Measurements from ENCODE around the gene NUDT22. TPM values are rescaled to one million over a fixed set of nuclear protein-coding genes. Genes with fewer than 3 reads are reported as not detected.

Gene NUDT22
- total RNA-seq, 1 experiment from 2014 or later: 81.5 TPM

GRCh38 chr11:64196626-64197025, 29.4 kb upstream of the NUDT22 start:
- DNase-seq (ENCODE audit: low read depth in 1 of 2, low spot score in 2 of 2): no peak
- H3K4me3 ChIP-seq: no peak overlapping the region
- H3K27me3 ChIP-seq (replicated peaks): no peaks in the 10 kb centered on the region
- no peak overlapping the region for H3K27ac ChIP-seq
- H3K9me3 ChIP-seq (replicated peaks): no peaks in the 10 kb centered on the region; the same call in 1 of the 2 replicates
- no peaks in the 10 kb centered on the region for H3K4me1 ChIP-seq (replicated peaks)
- peaks cover 98% of the 10 kb centered on the region for H3K36me3 ChIP-seq

DNA sequence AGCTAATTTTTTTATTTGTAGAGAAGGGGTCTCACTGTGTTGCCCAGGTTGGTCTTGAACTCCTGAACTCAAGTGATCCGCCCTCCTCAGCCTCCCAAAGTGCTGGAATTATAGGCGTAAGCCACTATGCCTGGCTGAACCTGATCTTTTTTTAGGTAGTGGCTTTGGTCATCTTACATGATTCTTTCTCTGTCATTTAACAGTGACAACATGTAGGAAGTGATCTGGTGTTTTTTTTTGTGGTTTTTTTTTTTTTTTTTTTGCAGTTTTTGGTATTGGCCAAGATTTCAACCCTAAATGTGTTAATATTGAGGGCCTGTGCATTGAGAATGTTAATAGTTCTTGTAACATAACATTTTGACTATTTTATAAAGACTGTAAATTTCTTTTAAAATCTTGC, 27.6 kb upstream of the NUDT22 start:
- DNase-seq (ENCODE audit: low read depth in 1 of 2, low spot score in 2 of 2): no peak
- H3K27ac ChIP-seq: no peak overlapping the region
- H3K27me3 ChIP-seq (replicated peaks): no peaks in the 10 kb centered on the region
- H3K4me3 ChIP-seq: no peak overlapping the region
- no peaks in the 10 kb centered on the region for H3K4me1 ChIP-seq (replicated peaks)
- no peaks in the 10 kb centered on the region for H3K9me3 ChIP-seq (replicated peaks)
- peaks cover 98% of the 10 kb centered on the region for H3K36me3 ChIP-seq

DNA sequence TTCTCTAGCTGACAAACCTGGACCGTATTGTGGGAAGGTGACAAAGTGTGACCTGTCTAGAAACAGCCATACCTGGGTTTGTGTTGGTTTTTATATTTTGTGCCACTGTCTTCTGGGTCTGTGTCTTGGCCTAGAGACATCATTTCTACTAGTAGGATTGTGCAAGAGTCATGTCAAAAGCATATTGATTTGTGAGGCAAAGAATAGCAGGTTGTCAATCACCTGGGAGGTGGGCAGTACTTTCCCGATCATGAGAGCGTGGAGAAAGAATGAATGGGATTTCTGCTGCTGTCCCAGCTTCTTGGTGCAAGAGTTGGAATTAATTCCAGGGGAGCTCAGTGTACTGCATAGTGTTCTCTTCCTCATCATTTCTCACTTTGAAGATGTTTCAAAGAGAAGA, 24.5 kb upstream of the NUDT22 start:
- Histone ChIP-seq H3K36me3 (peaks cover 98% of the 10 kb centered on the region), H3K9me3 (replicated peaks) (no peaks in the 10 kb centered on the region), H3K4me3 (no peak overlapping the region), H3K27ac (no peak overlapping the region), H3K27me3 (replicated peaks) (no peaks in the 10 kb centered on the region), H3K4me1 (replicated peaks) (peaks cover 5% of the 10 kb centered on the region)
- DNase-seq (ENCODE audit: low read depth in 1 of 2, low spot score in 2 of 2): no peak

DNA sequence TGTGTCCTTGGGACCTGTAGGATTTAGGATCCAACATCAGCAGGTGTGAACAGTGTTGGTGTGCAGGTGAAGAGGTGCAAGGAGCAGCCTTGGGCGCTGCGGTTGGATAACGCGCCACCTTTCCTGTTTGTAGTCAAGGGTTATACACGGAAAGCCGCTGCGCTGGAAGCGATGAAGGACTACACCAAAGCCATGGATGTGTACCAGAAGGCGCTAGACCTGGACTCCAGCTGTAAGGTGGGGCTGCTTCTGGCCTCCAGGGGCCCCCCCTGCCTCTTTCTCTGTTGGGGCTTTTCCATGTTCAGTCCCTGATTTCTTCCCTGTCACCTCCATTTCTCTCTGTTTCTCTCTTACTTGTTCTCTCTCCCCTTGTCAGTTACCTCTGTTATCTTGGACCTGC, 23.1 kb upstream of the NUDT22 start:
- no peak overlapping the region for H3K27ac ChIP-seq
- no peak for DNase-seq (ENCODE audit: low read depth in 1 of 2, low spot score in 2 of 2)
- H3K9me3 ChIP-seq (replicated peaks): no peaks in the 10 kb centered on the region
- H3K4me3 ChIP-seq: no peak overlapping the region
- no peaks in the 10 kb centered on the region for H3K27me3 ChIP-seq (replicated peaks)
- peaks cover 93% of the 10 kb centered on the region for H3K36me3 ChIP-seq
- H3K4me1 ChIP-seq (replicated peaks): peaks cover 20% of the 10 kb centered on the region

DNA sequence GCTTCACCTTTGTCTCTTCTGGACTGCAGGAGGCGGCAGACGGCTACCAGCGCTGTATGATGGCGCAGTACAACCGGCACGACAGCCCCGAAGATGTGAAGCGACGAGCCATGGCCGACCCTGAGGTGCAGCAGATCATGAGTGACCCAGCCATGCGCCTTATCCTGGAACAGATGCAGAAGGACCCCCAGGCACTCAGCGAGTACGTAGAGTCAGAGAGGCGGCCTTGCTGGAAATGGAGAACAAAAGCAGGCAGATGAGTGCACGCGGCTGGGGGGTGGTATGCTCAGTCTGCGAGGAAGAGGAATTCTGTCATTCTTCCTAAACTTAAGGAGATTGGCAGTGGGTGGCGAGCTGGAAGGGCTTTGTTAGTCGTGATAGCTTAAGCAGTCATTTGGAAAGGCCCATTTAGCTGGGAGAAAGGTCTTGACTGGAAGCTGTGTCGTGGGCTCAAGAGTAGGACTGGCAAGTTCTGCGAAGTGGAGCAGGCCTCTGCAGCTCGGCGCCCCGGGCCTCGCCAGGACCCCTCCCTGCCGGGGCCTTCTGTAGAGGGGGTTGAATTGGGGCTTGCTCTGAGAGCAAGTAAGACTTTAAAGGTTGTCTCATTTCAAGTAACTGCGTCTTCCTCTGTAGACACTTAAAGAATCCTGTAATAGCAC, 22.5 kb upstream of the NUDT22 start:
- Histone ChIP-seq H3K9me3 (replicated peaks) (no peaks in the 10 kb centered on the region), H3K4me1 (replicated peaks) (peaks cover 25% of the 10 kb centered on the region), H3K4me3 (no peak overlapping the region), H3K27ac (no peak overlapping the region), H3K36me3 (peaks cover 93% of the 10 kb centered on the region), H3K27me3 (replicated peaks) (no peaks in the 10 kb centered on the region)
- no peak for DNase-seq (ENCODE audit: low read depth in 1 of 2, low spot score in 2 of 2)

DNA sequence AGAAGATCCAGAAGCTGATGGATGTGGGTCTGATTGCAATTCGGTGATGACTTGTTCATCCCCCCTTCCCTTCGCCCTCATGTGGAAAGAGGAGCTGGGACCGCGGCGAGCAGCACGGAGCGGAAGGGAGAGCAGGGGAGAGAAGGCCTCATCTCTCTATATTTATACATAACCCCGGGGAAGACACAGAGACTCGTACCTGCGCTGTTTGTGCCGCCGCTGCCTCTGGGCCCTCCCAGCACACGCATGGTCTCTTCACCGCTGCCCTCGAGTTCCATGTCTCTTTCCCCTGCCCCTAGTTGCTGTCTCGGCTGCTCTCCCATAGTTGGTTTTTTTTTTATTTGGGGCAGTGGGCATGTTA, 22.0 kb upstream of the NUDT22 start:
- Histone ChIP-seq H3K4me1 (replicated peaks) (peaks cover 25% of the 10 kb centered on the region), H3K36me3 (peaks cover 92% of the 10 kb centered on the region), H3K27ac (no peak overlapping the region), H3K27me3 (replicated peaks) (no peaks in the 10 kb centered on the region), H3K9me3 (replicated peaks) (no peaks in the 10 kb centered on the region), H3K4me3 (no peak overlapping the region)
- DNase-seq (ENCODE audit: low read depth in 1 of 2, low spot score in 2 of 2): no peak

- Histone ChIP-seq H3K27me3 (replicated peaks) (no peaks in the 10 kb centered on the region), H3K4me3 (no peak overlapping the region), H3K36me3 (peaks cover 89% of the 10 kb centered on the region), H3K27ac (no peak overlapping the region), H3K9me3 (replicated peaks) (no peaks in the 10 kb centered on the region), H3K4me1 (replicated peaks) (peaks cover 25% of the 10 kb centered on the region)
- peak; percentile 85 to 91 for DNase-seq (ENCODE audit: low read depth in 1 of 2, low spot score in 2 of 2)
Measured at GRCh38 chr11:64204464-64204989, 21.5 kb upstream of the NUDT22 start.

DNA sequence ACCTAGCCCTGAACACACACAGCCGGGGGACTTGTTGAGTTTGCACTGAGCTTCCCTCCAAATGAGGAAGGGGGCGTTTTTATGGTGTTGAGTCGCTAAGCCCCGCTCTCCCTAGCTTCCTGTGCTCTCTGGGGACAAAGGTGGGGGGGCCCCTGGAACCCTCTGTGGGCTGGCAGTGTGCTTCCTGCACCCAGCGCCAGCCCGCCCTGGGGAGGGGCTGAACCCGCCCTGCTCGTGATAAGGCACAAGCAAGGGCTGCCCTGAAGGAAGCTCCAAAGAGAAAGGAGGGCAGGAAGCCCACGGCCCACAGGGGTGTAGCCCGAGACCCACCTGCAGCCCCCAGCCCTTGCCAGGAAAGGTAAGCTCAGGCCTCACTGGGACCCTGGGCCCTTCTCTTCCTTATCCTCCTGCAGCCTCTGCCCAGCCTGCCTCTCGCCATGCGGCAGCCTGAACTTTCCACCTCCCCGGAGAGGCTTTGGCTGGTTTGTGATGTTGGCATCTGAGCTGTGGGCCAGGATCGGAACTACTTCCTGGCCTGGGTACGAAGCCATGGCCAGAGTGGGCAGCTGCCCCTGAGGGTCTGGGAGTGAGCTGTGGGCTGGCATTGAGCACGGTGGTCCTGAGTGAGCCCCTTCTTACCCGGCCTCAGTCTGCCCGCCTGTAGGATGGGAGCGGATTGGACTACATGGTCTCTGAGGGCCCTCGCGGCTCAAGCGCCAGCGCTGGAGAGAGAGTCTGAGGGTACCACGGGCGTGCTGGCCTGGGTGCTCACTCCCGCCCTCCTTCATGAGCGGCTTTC, 19.4 kb upstream of the NUDT22 start, which contains the start of gene FERMT3:
Gene FERMT3 (plus strand): TSS at position 265 of the 799 bp plus-strand sequence. CDS start 644 bp downstream, outside the sequence.
- Histone ChIP-seq H3K9me3 (replicated peaks) (no peaks in the 10 kb centered on the region), H3K4me3 (no peak within 1 kb of the TSS)

GRCh38 chr11:64207256-64208085, 18.6 kb upstream of the NUDT22 start:
- Histone ChIP-seq H3K9me3 (replicated peaks) (no peaks in the 10 kb centered on the region), H3K4me3 (no peak overlapping the region)

More for the DNA sequence above, 19.4 kb upstream of the NUDT22 start, which contains the start of gene FERMT3:
- no peak for DNase-seq (ENCODE audit: low read depth in 1 of 2, low spot score in 2 of 2)
- Histone ChIP-seq H3K4me1 (replicated peaks) (peaks cover 25% of the 10 kb centered on the region), H3K27me3 (replicated peaks) (no peaks in the 10 kb centered on the region), H3K27ac (peak within 1 kb of the TSS; percentile 62), H3K36me3 (peaks cover 68% of the 10 kb centered on the region)

GRCh38 chr11:64208086-64208795, 17.8 kb upstream of the NUDT22 start:
- Histone ChIP-seq H3K27ac (peak overlapping the region; percentile 62), H3K4me1 (replicated peaks) (peaks cover 25% of the 10 kb centered on the region), H3K4me3 (no peak overlapping the region), H3K36me3 (peaks cover 52% of the 10 kb centered on the region), H3K9me3 (replicated peaks) (no peaks in the 10 kb centered on the region), H3K27me3 (replicated peaks) (no peaks in the 10 kb centered on the region)
- DNase-seq (ENCODE audit: low read depth in 1 of 2, low spot score in 2 of 2): no peak

More at GRCh38 chr11:64207256-64208085, 18.6 kb upstream of the NUDT22 start:
- DNase-seq (ENCODE audit: low read depth in 1 of 2, low spot score in 2 of 2): peak; percentile 77 to 86
- peaks cover 60% of the 10 kb centered on the region for H3K36me3 ChIP-seq
- peaks cover 25% of the 10 kb centered on the region for H3K4me1 ChIP-seq (replicated peaks)
- H3K27ac ChIP-seq: peak overlapping the region; percentile 62
- no peaks in the 10 kb centered on the region for H3K27me3 ChIP-seq (replicated peaks)

DNA sequence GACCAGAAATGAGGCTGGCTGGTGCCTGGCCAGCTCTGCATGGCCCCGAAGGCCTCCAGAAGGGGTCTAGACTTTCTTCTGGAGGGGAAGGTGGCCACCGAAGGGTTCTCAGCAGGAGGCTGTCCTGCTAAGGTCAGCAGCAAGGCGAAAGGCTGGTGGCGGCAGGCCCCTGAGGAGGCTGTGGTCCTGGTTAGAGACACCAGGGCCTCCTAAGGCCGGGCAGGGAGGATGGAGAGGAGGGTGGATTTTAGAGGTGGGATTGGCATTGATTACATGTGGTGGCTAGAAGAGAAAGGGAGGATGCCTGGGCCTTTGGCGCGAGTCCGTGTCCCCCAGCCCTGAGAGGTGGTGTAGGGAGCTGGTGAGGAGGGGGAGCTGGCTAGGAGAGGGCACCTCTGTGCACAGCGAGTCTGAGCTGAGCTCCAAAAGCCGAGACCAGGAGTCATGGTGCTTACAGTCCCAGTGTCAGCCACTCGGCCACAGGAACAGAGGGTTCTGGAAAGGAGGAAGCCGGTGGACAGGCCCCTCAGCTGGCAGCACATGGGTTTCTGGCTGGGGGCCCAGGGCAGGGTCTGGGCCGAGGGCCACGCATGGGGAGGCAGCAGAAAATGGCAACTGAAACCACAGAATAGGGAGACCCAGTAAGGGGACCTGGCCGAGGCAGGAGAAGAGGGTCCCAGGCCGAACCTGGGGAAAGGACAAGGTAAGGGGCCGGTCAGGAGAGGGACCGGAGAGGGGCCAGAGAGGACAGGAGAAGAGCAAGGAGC, 17.1 kb upstream of the NUDT22 start:
- no peak overlapping the region for H3K4me3 ChIP-seq
- DNase-seq (ENCODE audit: low read depth in 1 of 2, low spot score in 2 of 2): no peak
- peaks cover 45% of the 10 kb centered on the region for H3K36me3 ChIP-seq
- peaks cover 25% of the 10 kb centered on the region for H3K4me1 ChIP-seq (replicated peaks)
- no peaks in the 10 kb centered on the region for H3K9me3 ChIP-seq (replicated peaks)
- no peak overlapping the region for H3K27ac ChIP-seq
- H3K27me3 ChIP-seq (replicated peaks): no peaks in the 10 kb centered on the region

DNA sequence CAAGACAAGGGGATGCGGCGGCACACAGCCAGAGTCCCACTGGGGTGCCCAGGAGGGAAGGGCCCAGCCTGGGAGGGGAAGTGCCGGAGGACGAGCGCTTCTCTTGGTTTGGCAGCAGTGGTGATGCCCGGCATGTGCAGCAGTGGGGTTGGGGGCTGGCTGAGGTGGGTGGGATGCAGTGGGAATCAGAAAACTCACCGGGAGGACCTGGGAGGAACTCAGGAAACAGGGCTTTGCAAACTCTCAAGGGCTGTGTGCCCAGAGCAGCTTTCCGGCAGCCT, 16.6 kb upstream of the NUDT22 start:
- Histone ChIP-seq H3K9me3 (replicated peaks) (no peaks in the 10 kb centered on the region), H3K27ac (no peak overlapping the region), H3K4me3 (no peak overlapping the region), H3K36me3 (peaks cover 39% of the 10 kb centered on the region), H3K27me3 (replicated peaks) (no peaks in the 10 kb centered on the region), H3K4me1 (replicated peaks) (peaks cover 25% of the 10 kb centered on the region)
- no peak for DNase-seq (ENCODE audit: low read depth in 1 of 2, low spot score in 2 of 2)

All from SJSA1 (cell line).